GM12891 (cell line): Measurements from ENCODE around the gene CAMK1D.

ENCODE experiments used
- POLR2A ChIP-seq: IDR thresholded peaks from 2 replicates; pipeline ENCODE4 v1.6.1; 2011; ENCODE audit warnings: low read depth, low read length, control low read depth
- POLR2AphosphoS5 ChIP-seq: IDR thresholded peaks from 2 replicates; pipeline ENCODE4 v1.6.1; 2011; ENCODE audit warnings: low read depth, low read length, control low read depth
- POU2F2 ChIP-seq: IDR thresholded peaks from 2 replicates; pipeline ENCODE4 v1.6.1; 2011; ENCODE audit warnings: low read depth, mild to moderate bottlenecking, control low read depth, low read length, moderate library complexity
- SPI1 ChIP-seq: IDR thresholded peaks from 2 replicates; pipeline ENCODE4 v1.6.1; 2011; ENCODE audit warnings: low read depth, low read length, control low read depth
- TAF1 ChIP-seq: IDR thresholded peaks from 2 replicates; pipeline ENCODE4 v1.6.1; 2011; ENCODE audit warnings: low read depth, low read length, control low read depth

DNA sequence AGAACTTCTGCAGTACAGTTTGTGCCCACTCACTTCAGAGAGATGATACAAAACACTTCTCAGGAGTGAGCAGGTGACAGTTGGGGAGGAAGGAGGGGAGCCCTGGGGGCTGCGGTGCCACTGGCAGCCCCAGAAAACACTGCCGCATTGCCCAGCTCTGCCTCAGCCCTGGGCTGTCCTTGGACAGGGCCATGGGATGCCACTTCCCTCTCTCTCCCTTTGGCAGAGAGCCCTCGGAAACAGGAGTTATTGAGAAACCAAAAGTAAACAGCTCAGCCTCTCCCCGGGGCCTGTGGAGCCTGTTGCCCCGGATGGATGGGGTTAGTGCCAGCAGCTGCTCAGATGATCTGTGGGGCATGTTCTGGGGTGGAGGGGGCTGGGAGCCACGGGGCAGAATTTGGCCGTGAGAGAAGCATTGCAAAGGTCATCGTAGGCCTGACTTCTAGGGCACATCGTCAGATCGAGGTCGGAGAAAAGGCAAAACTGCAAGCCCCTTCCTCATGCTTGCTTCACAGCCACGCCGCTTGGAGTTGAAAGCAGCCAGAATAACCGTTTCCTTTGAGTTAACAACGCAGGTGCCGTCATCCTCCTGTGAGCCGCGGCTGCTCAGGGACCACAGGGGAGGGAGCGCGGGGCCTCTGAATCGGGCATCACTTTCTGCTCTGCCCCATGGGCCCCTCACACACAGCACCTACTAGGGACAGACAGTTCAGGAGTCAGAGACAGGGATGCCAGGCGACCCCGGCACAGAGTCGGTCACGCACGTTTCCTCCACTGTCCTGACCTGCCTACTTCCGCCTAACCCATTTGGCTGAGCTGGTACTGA, 256.4 kb downstream of the CAMK1D start:
- TF ChIP-seq POLR2AphosphoS5 (peak; percentile 63; the same call in 1 of the 2 replicates), POLR2A (0 out of 2 replicates have a peak, but pooled peaks have one; percentile 29), SPI1 (no peak), POU2F2 (peak; percentile 27; the same call in 1 of the 2 replicates), TAF1 (no peak)
